Mesenteric fat pad (tissue), 1 donor: Measurements from ENCODE around the gene BRMS1L. TPM values are rescaled to one million over a fixed set of nuclear protein-coding genes. Genes with fewer than 3 reads are reported as not detected.

Source experiments
- DNase-seq: peaks from one replicate; pipeline ENCODE4 v3.0.0-alpha.2; 2020; ENCODE audit warnings: low spot score
- total RNA-seq: library from RNA; stranded (reverse); fragmentation: NEBNext Ultra II Directional; extraction: Animal tissue kit (Norgen Biotek cat#: 25700); gene quantifications from one replicate; pipeline ENCODE4 v1.2.1, GENCODE V29; 2021
- donor health status: DM: yes; HTN: yes; CAD: no.

Gene BRMS1L
- total RNA-seq, 1 donor from 2014 or later = 6.9 TPM

DNA sequence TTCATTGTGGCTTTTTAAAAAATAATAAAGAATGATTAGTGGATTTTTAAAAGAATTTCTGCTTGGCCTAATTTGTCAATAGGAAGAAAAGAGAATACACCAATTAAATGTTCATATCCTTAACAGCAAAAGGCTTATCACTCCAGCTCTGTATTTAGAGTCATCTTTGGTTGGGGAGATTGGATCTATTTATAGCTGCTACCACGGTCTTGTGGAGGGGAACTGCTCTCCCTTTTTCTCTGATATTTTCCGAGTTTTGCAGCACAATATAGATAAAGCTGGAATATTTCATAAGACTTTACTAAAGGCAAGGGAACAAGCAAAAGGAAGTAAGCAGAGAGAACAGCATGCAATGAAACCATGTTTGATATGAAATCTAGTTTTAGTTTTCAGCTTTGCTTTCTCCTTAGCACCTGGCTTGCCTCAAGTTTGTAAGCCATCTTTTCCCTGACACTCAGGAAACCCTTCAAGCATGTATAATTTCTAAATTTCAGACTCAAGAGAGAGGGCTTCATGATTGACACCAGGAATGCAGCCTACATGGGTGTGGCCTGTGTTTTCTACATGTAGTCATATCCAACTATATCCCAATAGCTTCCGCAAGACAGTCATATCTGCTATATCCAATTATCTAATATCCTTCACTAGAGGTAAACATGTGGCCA lies 35.2 kb downstream of the BRMS1L start:
- DNase-seq = no peak

DNA sequence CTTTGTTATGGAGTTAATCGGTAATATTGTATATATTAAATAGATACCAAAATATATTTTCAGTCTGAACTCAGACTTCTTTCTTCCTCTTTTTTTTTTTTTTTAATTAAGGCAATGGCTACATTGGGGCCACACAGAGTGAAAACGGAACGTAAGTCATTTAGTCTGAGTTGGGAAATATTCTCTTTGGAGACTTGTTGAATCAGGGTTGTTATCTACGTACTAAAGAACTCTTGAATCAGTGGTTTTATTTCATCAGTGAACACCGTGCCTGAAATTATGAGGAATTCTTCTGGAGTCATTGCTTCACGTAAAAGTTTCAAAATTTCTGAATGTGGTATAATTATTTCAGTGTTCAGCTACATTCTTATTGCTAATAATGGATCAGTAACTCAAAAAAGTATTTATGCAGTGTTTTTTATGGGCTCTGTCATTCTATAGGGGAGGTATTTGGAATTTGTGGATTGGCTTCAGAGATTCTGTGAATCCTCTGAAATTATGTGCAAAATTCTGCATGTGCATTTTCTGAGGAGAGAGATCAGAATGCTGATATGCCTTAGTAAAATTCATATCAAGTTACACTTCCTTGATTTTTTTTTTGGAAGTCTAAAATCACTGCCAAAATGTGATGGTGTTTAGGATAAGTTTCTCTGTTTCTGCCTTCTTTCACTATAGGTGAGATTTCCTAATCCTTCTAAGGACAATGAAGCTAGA lies 39.6 kb downstream of the BRMS1L start:
- DNase-seq = no peak

DNA sequence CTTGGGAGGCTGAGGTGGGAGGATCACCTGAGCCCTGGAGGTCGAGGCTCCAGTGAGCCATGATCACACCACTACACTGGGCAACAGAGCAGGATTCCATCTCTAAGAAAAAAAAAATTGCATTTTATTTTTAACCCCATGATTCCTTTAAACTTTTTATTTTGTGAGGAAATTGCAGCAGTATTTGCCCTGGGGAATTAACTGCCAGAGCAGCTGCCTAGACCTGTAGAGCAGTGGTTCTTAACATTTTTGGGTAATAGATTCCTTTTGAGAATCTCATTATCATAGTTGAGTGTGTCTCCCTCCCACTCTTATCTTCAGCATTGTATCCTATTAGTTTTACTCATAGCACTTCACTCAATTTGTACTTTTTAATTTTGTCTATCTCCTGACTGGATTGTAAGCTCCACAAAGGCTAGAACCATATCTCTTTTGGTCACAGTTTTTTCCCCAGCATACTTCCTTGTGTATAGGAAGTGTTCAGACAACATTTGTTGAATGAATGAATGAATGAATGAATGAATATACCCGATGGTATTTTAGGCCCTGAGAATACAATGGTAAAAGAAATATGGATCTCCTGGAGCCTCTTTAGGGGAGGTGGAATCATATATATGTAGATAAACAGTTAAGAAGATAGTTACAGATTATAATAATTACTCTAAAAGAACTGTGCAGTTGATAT lies 40.6 kb downstream of the BRMS1L start:
- DNase-seq = no peak

DNA sequence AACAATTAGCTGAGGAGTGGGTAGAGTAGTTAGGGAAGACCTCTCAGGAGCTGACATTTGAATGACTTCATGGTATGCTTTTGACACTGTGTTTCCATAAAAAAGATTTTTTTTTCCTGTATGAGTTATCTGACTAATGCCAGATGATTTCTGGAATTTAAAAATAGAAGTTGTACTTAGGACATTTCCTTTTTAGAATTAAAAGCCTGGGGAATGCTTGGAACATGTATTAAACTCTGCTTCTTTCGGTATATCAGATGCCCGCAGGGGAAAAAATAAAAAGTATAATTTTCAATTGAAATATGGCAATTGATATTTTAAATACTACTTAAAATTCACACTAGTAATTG lies 41.1 kb downstream of the BRMS1L start:
- DNase-seq = no peak

DNA sequence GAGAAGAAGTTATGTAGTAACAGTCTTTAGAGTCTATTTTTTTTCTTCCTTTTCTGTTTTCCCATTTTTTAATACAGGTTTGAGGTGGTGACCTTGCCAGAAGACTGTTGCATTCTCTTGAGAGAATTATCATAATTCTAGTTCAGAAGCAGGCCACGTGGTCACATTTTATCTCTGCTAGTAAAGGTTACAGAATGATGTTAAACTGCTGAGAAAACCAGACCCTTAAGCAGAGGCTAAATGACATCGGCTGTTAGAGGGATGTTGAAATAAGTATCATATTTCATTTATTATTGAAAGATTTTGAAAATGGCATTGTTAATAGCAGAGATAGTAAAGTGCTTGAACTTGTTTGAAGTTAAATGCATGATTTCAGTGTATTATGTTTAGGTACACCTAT lies 49.2 kb downstream of the BRMS1L start:
- DNase-seq = no peak

DNA sequence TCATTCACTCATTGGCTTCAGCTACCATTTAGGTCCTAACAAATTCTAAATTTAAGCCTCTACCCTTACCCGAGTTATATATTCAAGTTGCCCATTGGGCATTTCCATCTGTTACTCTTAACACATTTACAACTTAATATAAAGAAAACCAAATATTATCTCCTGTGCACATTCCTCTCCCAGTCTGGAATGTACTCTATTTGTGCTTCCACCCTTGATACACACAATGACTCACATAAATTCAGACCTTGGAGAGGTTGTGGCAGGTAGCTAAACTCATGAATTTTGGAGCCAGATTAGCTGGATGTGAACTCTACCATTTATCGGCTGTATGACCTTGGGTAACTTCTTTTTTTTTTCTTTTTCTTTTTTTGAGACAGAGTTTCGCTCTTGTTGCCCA lies 51.1 kb downstream of the BRMS1L start:
- no peak for DNase-seq

DNA sequence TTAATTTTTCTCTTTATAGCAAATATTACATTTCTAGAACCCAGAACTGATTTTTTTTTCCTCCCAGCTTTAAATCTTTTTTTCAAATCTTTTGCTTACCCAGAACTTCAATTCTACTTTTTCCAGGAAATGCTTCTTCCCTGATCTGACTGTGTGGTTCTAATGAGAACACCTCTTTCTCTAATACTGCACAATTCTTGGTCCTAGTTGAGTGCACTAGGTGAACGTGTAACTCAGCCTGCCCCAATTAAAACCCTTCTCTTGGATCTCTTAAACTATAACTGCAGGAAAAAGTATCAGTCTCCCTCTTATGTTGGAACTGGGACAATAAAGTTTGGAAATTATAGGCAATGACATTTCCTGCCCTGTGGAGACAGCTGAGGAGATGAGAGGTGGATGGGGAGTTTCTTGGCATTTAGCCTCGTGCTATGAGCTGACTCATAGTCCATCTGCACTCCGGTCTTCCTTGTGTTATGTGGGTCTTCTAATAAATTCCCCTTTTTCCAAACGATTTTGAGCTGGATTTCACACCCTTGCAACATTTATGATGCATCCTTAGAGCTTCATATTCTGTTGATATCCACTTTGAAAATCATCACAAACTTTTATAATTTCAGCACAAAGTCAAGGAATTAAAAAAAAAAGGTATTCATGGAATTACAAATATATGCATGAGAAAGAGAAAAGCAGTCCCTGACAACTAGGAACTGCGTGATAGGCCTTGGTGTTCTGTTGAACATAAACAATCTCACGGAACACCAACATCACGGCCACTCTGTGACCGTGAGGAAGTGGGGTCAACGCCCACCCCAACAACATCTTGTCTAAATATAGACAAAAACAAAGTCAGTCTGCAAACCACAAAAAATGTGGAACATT lies 52.4 kb downstream of the BRMS1L start:
- DNase-seq = no peak

DNA sequence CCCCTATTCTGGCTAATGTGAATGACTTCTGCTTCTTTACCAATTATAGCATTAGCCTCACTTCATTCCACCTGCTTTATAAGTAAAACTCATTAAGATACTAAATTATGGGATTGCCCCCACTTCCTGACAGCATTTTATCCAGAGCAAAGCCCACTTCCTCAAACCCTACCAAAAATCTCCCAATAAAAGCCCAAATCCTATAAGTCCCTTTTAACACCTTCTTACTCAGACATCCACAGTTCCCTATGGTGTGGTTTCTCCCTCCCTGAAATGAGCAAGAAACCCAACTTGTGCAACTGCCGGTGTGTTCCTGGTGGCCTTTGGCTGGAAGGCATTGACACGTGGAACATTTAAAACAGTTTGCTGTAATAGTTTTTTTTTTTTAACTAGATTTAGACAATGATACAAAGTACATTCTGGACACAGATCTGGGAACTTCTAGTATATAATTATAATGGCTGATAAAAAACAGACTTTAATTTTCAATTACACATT lies 53.1 kb downstream of the BRMS1L start:
- DNase-seq = no peak

DNA sequence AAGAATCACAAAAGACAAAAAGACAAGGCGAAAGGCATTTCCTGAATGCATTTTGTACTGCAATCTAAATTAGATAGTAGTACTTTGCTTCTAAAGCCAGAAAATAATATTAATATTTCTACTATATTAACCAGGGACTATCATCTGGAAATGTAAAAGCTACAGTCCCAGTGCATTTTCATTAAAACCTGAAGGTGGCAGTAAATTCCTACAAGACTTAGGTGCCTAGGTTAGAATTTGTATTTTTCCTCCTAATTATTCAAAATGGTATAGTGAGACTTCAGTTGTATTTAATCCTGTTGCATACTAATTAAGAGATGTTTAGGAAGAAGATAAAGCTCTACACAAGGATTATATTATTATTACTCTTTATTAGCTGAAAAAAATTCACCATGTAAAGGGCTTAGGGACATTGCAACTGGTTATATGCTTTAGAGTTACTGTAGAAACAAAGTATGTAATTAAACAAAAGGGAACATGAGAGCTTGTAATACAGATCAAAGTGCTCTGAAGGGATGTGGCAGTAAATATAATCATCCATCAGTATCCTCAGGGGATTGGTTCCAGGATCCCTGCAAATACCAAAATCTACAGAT lies 53.6 kb downstream of the BRMS1L start:
- DNase-seq = no peak

DNA sequence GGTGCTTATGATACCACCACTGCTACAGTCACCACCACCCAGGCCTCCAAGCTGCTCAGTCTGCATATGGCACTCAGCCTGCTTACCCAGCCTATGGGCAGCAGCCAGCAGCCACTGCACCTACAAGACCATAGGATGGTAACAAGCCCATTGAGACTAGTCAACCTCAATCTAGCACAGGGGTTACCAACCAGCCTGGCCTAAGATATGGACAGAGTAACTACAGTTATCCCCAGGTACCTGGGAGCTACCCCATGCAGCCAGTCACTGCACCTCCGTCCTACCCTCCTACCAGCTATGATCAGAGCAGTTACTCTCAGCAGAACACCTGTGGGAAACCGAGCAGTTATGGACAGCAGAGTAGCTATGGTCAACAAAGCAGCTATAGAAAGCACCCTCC lies 55.1 kb downstream of the BRMS1L start:
- no peak for DNase-seq

DNA sequence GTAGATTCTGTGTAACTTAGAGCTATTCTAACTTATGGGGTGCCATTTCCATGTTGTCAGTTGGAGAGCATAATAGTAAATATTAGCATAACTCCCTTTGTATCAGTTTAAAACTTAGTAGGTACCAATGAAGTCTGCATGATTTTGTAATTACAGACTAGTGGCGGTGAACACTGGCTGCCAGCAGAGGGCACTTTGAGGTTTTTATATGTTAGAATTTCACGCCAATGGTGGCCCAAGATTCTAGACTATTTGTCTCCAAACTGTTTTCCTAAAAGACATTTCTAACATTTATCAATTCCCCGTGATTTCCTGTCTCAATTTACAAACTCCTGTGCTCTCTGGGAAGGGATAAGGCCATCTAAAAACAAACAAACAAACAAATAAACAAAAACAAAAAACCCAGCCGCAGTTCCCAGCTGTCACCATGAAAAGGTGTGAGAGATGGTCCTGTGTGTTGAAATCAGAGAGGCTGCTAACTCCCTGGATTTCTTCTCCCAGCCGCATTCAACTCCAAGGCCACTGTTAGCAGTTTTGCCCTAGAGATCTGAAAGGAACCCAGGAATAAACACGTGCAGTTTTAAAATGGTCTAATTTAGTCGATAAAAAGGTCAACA lies 57.6 kb downstream of the BRMS1L start:
- no peak for DNase-seq

DNA sequence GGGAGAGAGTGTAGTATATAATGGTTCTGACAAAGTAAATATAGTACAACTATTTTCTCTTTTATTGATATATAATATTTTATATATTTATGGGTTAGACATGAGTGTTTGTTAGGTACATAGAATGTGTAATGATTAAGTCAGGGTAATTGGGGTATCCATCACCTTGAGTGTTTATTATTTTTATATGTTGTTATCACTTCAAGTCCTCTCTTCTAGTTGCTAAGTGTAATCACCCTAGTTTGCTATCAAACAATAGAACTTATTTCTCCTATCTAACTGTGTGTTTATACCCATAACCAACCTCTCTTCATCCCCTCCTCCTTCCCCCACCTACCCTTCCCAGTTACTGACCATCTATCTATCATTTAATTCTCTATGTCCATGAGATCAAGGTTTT lies 64.2 kb downstream of the BRMS1L start:
- DNase-seq = no peak

DNA sequence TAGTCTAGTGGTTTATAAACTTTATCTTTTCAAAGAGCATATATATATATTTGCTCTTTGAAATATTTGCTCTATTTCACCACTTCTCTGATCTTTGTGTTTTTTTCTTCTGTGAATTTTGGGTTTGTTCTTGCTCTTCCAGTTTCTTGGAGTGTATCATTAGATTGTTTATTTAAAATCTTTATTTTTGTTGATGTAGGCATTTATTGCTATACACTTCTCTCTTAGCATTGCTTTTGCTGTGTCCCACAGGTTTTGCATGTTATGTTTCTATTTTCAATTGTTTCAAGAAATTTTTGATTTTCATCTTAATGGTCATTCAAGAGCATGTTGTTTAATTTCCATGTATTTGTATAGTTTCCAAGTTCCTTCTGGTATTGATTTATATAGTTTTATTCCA lies 69.1 kb downstream of the BRMS1L start:
- DNase-seq = no peak

DNA sequence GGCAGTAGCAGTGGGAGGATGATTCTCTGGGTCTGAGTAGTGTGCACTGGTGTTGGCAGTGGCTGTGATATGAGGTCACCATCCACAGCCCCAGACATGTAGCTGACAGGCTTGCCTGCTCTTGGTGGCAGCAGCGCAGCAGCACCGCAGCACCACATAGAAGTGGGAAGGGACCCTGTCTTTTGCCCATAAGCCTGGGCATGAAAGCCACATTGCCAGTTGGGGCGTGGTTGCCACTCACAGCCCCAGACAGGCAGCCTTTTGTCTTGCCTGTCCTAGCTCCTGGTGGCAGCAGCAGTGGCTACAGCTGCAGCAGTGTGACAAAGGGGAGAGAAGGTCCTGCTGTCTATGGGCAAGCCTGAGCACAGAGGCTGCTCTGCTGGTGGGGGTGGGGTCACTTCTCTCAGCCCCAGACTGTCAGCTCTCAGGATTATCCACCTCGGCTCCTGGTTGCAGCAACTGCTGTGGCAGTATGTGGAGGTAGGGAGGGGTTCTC lies 71.5 kb downstream of the BRMS1L start:
- DNase-seq = no peak

DNA sequence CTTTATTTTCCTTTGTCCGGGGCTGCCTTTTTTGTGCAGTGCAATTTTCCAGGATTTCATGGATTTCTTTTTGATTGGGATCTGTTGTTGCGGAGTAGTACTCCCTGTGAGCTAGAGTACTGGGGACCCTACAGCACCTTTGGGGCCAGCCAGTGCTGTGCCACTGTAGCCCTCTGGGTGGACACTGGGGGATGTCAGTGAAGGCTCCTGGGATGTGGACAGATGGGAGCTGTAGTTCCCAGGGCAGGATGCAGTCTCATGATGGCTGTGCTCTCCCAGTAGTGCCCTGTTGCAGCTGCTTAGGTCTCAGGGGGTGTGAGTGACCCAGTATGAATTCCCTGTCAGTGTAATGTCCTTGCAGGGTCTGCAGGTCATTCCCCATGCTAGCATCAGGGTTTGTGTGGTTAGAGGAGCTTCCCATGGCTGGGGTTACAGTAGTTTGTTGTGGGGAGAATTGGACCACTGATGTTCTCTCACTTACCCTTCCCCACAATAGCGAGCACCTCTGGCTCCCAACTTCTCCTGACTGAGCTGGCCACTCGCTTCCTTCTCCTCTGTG lies 72.2 kb downstream of the BRMS1L start:
- no peak for DNase-seq

DNA sequence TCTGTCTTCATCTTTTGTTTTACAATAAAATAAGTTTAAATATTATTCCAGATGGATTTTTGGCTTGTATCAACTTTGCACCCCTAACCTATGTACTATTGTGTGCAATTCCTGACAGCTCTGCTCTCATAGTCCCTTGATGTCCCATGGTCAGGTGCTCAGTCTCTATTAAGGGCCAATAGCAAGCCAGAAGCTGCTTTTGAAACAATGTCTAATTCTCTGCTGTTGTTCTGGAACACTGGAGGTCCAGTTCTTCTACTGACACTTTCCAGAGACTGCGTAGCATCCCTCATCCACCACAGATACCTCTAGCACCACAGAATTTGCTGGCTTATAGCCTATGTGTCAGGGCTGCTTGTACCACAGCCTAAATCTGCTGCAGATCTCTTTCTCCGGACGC lies 74.6 kb downstream of the BRMS1L start:
- no peak for DNase-seq

DNA sequence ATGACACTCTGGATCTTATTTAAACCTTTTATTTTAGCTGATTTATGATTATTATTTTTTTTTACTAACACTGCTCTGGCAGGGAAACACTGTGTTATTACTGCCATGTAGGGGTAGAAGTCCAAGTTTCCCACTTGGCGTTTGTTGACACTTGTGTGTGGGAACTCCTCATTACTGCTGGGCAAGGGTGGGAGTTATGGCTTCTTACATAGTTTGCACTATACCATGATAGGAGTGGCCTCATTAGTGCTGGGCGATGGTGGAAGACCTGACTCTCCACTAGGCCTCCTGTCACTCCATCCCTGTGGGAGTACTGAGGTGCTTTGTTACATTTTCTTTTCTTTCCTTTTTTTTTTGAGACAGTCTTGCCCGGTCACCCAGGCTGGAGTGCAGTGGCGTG lies 83.5 kb downstream of the BRMS1L start:
- DNase-seq = no peak

DNA sequence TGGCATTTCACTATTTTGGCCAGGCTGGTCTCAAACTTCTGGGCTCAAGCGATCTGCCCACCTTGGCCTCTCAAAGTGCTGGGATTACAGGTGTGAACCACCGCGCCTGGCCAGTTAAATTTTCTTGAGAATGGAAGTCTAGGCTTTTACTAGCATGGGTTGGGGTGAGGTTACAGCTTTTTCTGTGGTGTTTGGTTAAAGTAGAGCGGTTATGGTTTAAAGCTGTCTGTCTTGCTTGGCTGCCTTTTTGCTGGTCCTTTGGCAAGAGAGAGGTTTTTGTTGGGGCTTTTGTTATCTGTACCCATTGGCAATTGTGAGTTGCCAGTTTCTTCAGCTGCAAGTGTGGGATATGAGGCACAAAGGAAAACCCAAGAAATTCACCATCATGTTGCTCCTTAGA lies 84.1 kb downstream of the BRMS1L start:
- no peak for DNase-seq

DNA sequence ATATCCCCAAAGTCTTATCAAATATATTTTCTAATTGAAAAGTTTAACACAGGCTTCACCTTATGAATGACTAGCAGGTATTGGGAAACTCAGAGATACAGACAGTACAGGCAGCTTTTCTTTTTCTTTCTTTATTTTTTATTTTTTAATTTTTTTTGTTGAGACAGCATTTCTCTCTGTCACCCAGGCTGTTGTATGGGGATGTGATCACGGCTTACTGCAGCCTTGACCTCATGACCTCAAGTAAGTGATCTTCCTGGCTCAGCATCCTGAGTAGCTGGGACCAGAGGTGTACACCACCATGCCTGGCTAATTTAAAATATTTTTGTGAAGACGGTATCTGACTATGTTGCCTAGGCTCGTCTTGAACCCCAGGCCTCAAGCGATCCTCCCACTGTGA lies 85.0 kb downstream of the BRMS1L start:
- DNase-seq = no peak

DNA sequence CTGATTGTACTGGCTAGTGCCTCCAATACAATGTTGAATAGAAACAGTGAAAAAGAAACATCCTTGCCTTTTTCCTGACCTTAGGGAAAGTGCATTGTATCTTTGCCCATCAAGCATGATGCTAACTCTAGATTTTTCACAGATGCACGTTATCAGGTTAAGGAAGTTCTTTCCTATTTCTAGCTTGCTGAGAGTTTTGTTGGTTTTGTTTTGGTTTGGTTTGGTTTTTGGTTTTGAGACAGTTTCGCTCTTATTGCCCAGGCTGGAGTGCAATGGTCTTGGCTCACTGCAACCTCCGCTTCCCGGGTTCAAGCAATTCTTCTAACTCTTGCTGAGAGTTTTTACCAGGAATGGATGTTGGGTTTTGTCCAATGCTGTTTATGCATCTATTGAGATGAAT lies 89.0 kb downstream of the BRMS1L start:
- DNase-seq = no peak
